GM12801 (cell line): ENCODE measurements around the gene ATP11A.

ENCODE experiments used
- CTCF ChIP-seq: IDR thresholded peaks from one replicate; pipeline ENCODE4 v1.5.1; 2011; ENCODE audit warnings: control low read depth; ENCODE audit not compliant: insufficient read length; ENCODE audit errors: extremely low read depth

The ATP11A gene

GRCh38 chr13:112877066-112877465 lies 187.2 kb downstream of the ATP11A start:
- TF ChIP-seq CTCF: no peak

GRCh38 chr13:112877539-112877938 lies 187.7 kb downstream of the ATP11A start:
- TF ChIP-seq CTCF: no peak

- no peak for TF ChIP-seq CTCF
Measured at GRCh38 chr13:112877976-112878955, 188.4 kb downstream of the ATP11A start.

GRCh38 chr13:112879283-112879833 lies 189.5 kb downstream of the ATP11A start:
- TF ChIP-seq CTCF: no peak

- no peak for TF ChIP-seq CTCF
Measured at GRCh38 chr13:112880221-112880641, 190.4 kb downstream of the ATP11A start.

- no peak for TF ChIP-seq CTCF
Measured at GRCh38 chr13:112880976-112881540, 191.2 kb downstream of the ATP11A start.
